Esophagus muscularis mucosa (tissue), 4 donors: Measurements from ENCODE around the gene POU5F1. TPM values are rescaled to one million over a fixed set of nuclear protein-coding genes. Genes with fewer than 3 reads are reported as not detected.

Experiments
- DNase-seq: peaks from one replicate; pipeline ENCODE4 v3.0.0-alpha.2; 2017; ENCODE audit errors: extremely low spot score
- H3K27ac ChIP-seq, 4 donors: fragments of 200-600 bp; sonication (generic); replicated peaks in 1 of 4; 1 replicate in 3 of 4; 2 replicates in 1 of 4; pipeline ENCODE4 v1.5.1; 2016 to 2019; ENCODE audit warnings: mild to moderate bottlenecking in 1 of 4
- H3K27me3 ChIP-seq, 4 donors: fragments of 200-600 bp; sonication (generic); one replicate each; pipeline versions ENCODE4 v1.5.1 to v1.6.0; 2016 to 2019
- H3K36me3 ChIP-seq, 4 donors: fragments of 200-600 bp; sonication (generic); one replicate each; pipeline ENCODE4 v1.5.1; 2016 to 2019
- H3K4me1 ChIP-seq, 4 donors: fragments of 200-600 bp; sonication (generic); one replicate each; pipeline ENCODE4 v1.5.1; 2016 to 2019
- H3K4me3 ChIP-seq, 4 donors: fragments of 200-600 bp; sonication (generic); 1 replicate in 2 of 4; 2 replicates in 2 of 4; pipeline ENCODE4 v1.5.1; 2016 to 2019; ENCODE audit warnings: mild to moderate bottlenecking in 4 of 4, moderate library complexity in 1 of 4
- H3K9me3 ChIP-seq, 4 donors: fragments of 200-600 bp; sonication (generic); 1 replicate in 3 of 4; 2 replicates in 1 of 4; pipeline ENCODE4 v1.5.1; 2016 to 2019
- EP300 ChIP-seq: sonication (generic); formaldehyde crosslinking; IDR thresholded peaks from one replicate; pipeline ENCODE4 v1.6.1; 2017; ENCODE audit warnings: antibody characterized with exemption
- POLR2A ChIP-seq: fragments of 450-650 bp; IDR thresholded peaks from one replicate; pipeline ENCODE4 v1.6.1; 2017; ENCODE audit warnings: antibody characterized with exemption, moderate library complexity, mild to moderate bottlenecking, low read depth
- POLR2AphosphoS5 ChIP-seq, 2 donors: sonication (generic); formaldehyde crosslinking; IDR thresholded peaks; one replicate each; pipeline ENCODE4 v1.6.1; 2017; ENCODE audit warnings: antibody characterized with exemption in 2 of 2
- WGBS: methylation state at CpG from one replicate; pipeline ENCODE4 v1.1.5; 2018; 5-methylcytosine and 5-hydroxymethylcytosine counted together
- intact Hi-C: fragments of 100-400 bp; cut with DNase I; formaldehyde crosslinking; loops from one replicate; pipeline ENCODE4 v1.15.1; 2023
- total RNA-seq, 4 donors: library from RNA; depleted of rRNA; stranded (reverse); fragments of >200 nt; gene quantifications; one replicate each; pipeline versions ENCODE4 v1.1.0 to v1.2.1, GENCODE V29; 2016
- TF ChIP-seq, protein P1 (sequence below), 3 experiments: fragments of 200-600 bp in 2 of 3; fragments of 450-650 bp in 1 of 3; sonication (generic) in 2 of 3; IDR thresholded peaks; one replicate each; pipeline ENCODE4 v1.5.1; 2017 to 2019; ENCODE audit warnings: antibody characterized with exemption in 3 of 3, mild to moderate bottlenecking in 2 of 3, moderate library complexity in 1 of 3

POU5F1 gene
- total RNA-seq, 4 donors from 2014 or later: 1.3 TPM; not detected in 3

DNA sequence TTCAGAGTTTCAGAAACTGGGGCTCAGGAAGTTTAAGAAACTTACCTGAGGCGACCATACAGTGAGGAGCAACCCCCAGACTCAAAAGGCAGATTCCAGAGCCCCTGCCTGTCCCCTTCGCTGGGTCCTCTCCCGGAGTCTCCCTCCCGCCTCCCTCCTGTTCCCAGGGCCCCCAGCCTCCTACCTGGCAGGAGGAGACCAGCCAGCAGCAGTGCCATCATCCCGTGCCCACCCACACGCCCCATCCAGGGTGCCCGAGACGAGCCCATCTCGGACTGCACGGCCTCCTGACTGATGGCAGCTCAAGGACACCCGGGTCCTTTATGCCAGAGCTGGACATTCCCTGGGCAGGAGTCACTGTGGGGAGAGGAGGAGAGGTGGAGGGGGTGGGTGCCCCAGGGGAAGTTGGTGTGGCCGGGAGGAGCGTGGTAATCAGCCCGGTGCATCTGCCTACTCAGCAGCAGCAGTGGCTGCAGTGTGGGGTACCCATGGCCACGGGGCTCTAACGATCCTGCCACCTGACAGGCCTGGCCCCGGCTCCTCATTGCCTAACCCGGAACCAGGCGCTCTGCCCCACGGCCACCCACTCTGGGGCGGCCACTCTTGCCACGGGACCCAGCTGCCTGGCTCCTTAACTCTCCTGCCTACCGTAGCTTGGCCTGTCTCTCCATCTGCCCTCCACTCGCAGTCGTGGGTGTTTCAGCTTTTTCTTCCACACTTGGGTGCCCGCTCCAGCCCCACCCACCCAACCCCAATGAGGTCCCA lies 50.1 kb downstream of the POU5F1 start, which contains the start of gene CDSN:
Gene CDSN, minus strand, starts transcription at position 296 of the 765 bp plus-strand sequence. Its CDS starts 27 bp downstream, at position 269.
- TF ChIP-seq POLR2AphosphoS5 (IDR thresholded peaks at IDR 0.05) (no peak), POLR2A (no peak), EP300 (no peak)
- TF ChIP-seq, protein P1, sequence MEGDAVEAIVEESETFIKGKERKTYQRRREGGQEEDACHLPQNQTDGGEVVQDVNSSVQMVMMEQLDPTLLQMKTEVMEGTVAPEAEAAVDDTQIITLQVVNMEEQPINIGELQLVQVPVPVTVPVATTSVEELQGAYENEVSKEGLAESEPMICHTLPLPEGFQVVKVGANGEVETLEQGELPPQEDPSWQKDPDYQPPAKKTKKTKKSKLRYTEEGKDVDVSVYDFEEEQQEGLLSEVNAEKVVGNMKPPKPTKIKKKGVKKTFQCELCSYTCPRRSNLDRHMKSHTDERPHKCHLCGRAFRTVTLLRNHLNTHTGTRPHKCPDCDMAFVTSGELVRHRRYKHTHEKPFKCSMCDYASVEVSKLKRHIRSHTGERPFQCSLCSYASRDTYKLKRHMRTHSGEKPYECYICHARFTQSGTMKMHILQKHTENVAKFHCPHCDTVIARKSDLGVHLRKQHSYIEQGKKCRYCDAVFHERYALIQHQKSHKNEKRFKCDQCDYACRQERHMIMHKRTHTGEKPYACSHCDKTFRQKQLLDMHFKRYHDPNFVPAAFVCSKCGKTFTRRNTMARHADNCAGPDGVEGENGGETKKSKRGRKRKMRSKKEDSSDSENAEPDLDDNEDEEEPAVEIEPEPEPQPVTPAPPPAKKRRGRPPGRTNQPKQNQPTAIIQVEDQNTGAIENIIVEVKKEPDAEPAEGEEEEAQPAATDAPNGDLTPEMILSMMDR (IDR thresholded peaks at IDR 0.05): no peak

GRCh38 chr6:31118178-31118577 lies 52.3 kb downstream of the POU5F1 start:
- DNase-seq: no peak
- TF ChIP-seq EP300 (no peak), POLR2A (no peak), POLR2AphosphoS5 (IDR thresholded peaks at IDR 0.05) (no peak)
- TF ChIP-seq, protein P1 (IDR thresholded peaks at IDR 0.05): no peak
- intact Hi-C loops: no loop called here
- Histone ChIP-seq H3K9me3 (no peaks in the 10 kb centered on the region), H3K36me3 (no peaks in the 10 kb centered on the region), H3K4me1 (peaks cover 42 to 68% (median 57%) of the 10 kb centered on the region in 4 donors), H3K27ac (no peak overlapping the region), H3K27me3 (no peaks in the 10 kb centered on the region), H3K4me3 (no peak overlapping the region)
- WGBS: 84% methylated on average over 5 of the region's 7 CpGs

More for the DNA sequence above, 50.1 kb downstream of the POU5F1 start, which contains the start of gene CDSN:
- peaks cover 30 to 69% (median 45%) of the 10 kb centered on the region in 4 donors for H3K4me1 ChIP-seq
- 84% methylated on average over 23 of the region's 26 CpGs for WGBS
- H3K27me3 ChIP-seq: no peaks in the 10 kb centered on the region
- H3K9me3 ChIP-seq: no peaks in the 10 kb centered on the region
- H3K36me3 ChIP-seq: no peaks in the 10 kb centered on the region
- DNase-seq: no peak
- no peak within 1 kb of the TSS for H3K27ac ChIP-seq
- H3K4me3 ChIP-seq: no peak within 1 kb of the TSS
- intact Hi-C loops: no loop called here

DNA sequence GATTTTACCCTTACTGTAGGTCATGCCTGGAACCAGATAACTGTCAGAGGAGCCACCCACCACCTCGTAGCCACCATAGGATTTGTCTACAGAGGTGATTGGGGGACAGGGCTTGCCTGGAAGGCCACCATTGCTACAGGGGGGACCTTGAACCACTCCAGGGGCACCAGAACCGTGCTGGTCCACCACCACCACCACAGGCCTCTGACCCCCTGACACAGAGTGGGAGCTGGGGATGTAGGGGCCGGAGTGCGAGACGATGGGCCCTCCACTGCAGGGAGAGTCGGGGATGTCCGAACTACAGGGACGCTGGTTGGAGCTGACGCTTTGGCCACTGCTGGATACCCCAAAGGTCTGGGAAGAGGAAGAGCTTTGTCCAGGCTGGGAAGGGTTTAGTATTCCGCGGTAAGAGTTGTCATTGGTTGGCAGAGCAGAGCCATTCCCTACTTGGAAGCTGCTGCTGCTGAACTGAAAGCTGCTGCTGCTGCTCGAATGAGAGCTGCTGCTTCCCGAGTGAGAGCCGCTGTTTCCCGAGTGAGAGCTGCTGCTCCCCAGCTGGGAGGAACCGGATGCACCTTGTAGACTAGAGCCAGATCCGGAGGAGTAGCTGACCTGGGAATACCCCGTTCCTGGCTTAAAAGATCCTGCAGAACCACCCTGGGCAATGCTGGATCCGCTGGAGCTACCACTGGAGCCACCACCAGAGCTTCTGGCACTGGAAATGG lies 53.7 kb downstream of the POU5F1 start:
- Histone ChIP-seq H3K27ac (peak overlapping the region in 2 of 4 donors; percentile 27 to 62), H3K4me1 (peaks cover 36 to 54% (median 44%) of the 10 kb centered on the region in 4 donors), H3K36me3 (no peaks in the 10 kb centered on the region), H3K9me3 (no peaks in the 10 kb centered on the region), H3K27me3 (no peaks in the 10 kb centered on the region), H3K4me3 (peak overlapping the region; percentile 28 to 41 (median 36))
- WGBS: 87% methylated on average over 7 of the region's 19 CpGs
- peak in 1 of 2 donors; percentile 8 for TF ChIP-seq POLR2AphosphoS5 (IDR thresholded peaks at IDR 0.05)
- no peak for TF ChIP-seq POLR2A
- intact Hi-C loops: no loop called here
- DNase-seq: no peak

GRCh38 chr6:31115941-31116560 lies 54.4 kb downstream of the POU5F1 start:
- TF ChIP-seq, protein P1 (IDR thresholded peaks at IDR 0.05): no peak
- TF ChIP-seq EP300 (no peak), POLR2AphosphoS5 (IDR thresholded peaks at IDR 0.05) (no peak), POLR2A (no peak)
- no peaks in the 10 kb centered on the region for H3K36me3 ChIP-seq
- no peak for DNase-seq
- no peaks in the 10 kb centered on the region for H3K27me3 ChIP-seq
- H3K4me3 ChIP-seq: no peak overlapping the region
- peak overlapping the region in 2 of 4 donors; percentile 27 to 62 for H3K27ac ChIP-seq
- H3K9me3 ChIP-seq: no peaks in the 10 kb centered on the region
- WGBS: 90% methylated on average over 11 of the region's 12 CpGs
- H3K4me1 ChIP-seq: peaks cover 36 to 50% (median 42%) of the 10 kb centered on the region in 4 donors
- intact Hi-C loops: no loop called here
